ENCODE results near the gene TRIM65.

DNA sequence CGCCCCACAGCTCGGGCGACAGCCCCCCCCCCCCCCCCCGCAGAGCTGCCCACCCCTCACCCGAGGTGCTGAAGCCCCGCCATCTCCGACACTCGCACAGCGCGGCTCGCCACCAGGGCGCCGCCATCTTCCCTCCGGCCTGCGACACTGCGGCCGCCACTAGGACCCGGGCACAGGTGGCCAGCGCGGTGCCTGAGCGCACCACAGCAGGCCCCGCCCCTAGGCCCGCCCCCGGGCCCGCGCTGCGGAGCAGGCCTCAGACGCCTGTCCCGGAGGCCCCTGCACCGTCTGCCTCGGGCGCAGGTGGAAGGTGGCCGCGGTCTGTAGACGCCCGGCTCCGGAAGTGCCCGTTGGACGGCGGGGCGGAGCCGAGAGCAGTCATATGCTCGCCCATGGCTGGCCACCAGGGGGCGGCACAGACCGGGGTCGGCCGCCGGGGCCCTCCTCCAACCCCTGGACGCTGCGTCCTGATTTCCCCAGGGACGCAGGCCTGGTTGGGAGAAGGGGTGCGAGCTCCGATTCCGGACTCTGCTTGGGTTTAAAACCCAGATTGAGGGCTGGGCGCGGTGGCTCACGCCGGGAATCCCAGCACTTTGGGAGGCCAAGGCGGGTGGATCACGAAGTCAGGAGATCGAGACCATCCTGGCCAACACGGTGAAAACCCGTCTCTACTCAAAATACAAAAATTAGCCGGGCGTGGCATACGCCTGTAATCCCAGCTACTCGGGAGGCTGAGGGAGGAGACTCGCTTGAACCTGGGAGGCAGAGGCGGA, 8.2 kb upstream of the TRIM65 start, which contains the start of gene MRPL38:
- TF ChIP-seq CTCF (IDR thresholded peaks at IDR 0.05; ENCODE audit: low read depth, low read length, poor library complexity, severe bottlenecking) = peak; percentile 87
- no peak for TF ChIP-seq EZH2phosphoT487 (IDR thresholded peaks at IDR 0.05; ENCODE audit: borderline replicate concordance, low read length)

Data from DOHH2 (cell line).